DND-41 (cell line): ENCODE measurements around the gene BPIFB3.

Experiments
- ATAC-seq: fragments of 200-7000 bp; cut with Tn5 transposase; 3 replicates; pipeline ENCODE4 v1.9.1; 2021; ENCODE audit warnings: low read depth; ENCODE audit not compliant: insufficient read depth
- DNase-seq: peaks from one replicate; pipeline ENCODE4 v3.0.0-alpha.2; 2020
- H2AFZ ChIP-seq: 2 replicates; pipeline ENCODE4 v1.6.0; 2012; ENCODE audit warnings: low read depth, low read length
- H3K27ac ChIP-seq: 2 replicates; pipeline ENCODE4 v1.5.1; 2012; ENCODE audit warnings: low read length, inconsistent platforms
- H3K27me3 ChIP-seq: fragments of 200-600 bp; sonication (generic); 2 replicates; pipeline ENCODE4 v1.6.0; 2012; ENCODE audit warnings: low read length, mild to moderate bottlenecking, inconsistent platforms; ENCODE audit not compliant: insufficient read depth, poor library complexity
- H3K36me3 ChIP-seq: 2 replicates; pipeline ENCODE4 v1.5.1; 2012; ENCODE audit warnings: low read length, inconsistent platforms; ENCODE audit not compliant: insufficient read depth
- H3K4me1 ChIP-seq: 2 replicates; pipeline ENCODE4 v1.5.1; 2012; ENCODE audit warnings: mild to moderate bottlenecking, low read length; ENCODE audit not compliant: insufficient read depth
- H3K4me2 ChIP-seq: 2 replicates; pipeline ENCODE4 v1.6.0; 2012; ENCODE audit warnings: mild to moderate bottlenecking, moderate library complexity, low read length, inconsistent platforms; ENCODE audit not compliant: insufficient read depth
- H3K4me3 ChIP-seq, 2 experiments: fragments of 200-600 bp in 1 of 2; shearing (Covaris generic) in 1 of 2; 2 replicates each; pipeline ENCODE4 v1.5.1; 2012 to 2016; ENCODE audit warnings: inconsistent platforms in 2 of 2, low read length in 2 of 2, mild to moderate bottlenecking in 2 of 2, low read depth in 1 of 2, moderate library complexity in 1 of 2
- H3K79me2 ChIP-seq: 2 replicates; pipeline ENCODE4 v1.6.0; 2012; ENCODE audit warnings: low read length, inconsistent platforms; ENCODE audit not compliant: insufficient read depth
- H3K9ac ChIP-seq: 2 replicates; pipeline ENCODE4 v1.6.0; 2012; ENCODE audit warnings: low read depth, mild to moderate bottlenecking, inconsistent platforms, low read length, moderate library complexity
- H3K9me3 ChIP-seq: 2 replicates; pipeline ENCODE4 v1.5.1; 2012; ENCODE audit warnings: low read length, moderate library complexity, mild to moderate bottlenecking, inconsistent platforms; ENCODE audit not compliant: insufficient read depth, severe bottlenecking
- H4K20me1 ChIP-seq: 2 replicates; pipeline ENCODE4 v1.6.0; 2012; ENCODE audit warnings: low read length; ENCODE audit not compliant: insufficient read depth
- EZH2 ChIP-seq: IDR thresholded peaks from 3 replicates; pipeline ENCODE4 v1.6.1; 2012; ENCODE audit warnings: borderline replicate concordance, low read depth, mild to moderate bottlenecking, moderate library complexity, low read length, inconsistent platforms; ENCODE audit not compliant: severe bottlenecking
- TF ChIP-seq, protein P1 (sequence below): IDR thresholded peaks from 2 replicates; pipeline ENCODE4 v1.5.1; 2012; ENCODE audit warnings: borderline replicate concordance, low read length, moderate library complexity, mild to moderate bottlenecking; ENCODE audit not compliant: poor library complexity, severe bottlenecking; ENCODE audit errors: extremely low read depth

The BPIFB3 gene

DNA sequence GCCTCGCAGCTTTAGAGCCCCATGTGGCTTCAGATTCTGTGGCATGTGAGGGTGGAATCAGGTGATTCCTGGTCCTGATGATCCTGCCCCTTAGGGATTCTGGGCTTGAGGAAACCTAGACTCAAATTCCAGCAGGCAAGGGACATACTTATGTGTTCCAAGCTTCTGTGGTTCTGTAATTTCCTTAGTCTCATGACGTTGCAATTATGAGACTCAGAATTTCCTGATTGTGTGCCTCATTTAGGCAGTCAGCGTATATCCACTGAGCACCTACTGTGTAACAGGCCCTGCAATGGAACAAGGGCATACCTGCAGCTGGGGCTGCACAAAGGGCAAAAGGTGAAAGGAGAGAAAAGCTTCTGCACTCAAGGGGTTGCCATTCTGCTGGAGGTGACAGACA lies 14.1 kb downstream of the BPIFB3 start:
- H3K4me3 ChIP-seq, result no peak overlapping the region

DNA sequence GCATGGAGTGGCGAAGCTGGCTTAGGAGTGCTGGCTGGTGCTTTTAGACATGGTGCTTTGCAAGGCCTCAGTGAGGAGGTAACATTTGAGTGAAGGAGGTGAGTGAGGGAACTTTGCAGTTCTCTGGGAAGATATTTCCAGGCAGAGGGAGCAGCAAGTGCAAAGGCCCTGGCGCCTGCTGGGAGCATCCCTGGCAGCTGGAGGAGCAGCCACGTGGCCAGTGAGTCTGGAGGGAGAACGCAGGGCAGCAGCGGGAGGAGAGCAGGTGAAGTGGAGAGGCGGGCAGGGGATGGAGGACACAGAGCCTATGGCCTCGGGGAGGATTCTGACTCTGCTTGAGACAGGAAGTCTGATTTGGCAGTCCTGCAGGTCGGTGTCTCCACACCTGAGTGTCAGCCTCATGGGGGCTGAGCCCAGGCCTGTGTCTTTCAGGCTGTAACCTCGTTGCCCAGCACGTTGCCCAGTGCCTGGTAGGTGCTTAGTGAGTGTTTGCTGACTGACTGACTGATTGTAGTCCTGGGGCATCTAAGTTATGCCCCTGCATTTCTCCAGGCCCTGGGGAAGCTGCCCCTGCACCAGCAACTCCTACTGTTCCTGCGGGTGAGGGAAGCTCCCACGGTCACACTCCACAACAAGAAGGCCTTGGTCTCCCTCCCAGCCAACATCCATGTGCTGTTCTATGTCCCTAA lies 14.7 kb downstream of the BPIFB3 start:
- TF ChIP-seq EZH2, result no peak
- TF ChIP-seq, protein P1, sequence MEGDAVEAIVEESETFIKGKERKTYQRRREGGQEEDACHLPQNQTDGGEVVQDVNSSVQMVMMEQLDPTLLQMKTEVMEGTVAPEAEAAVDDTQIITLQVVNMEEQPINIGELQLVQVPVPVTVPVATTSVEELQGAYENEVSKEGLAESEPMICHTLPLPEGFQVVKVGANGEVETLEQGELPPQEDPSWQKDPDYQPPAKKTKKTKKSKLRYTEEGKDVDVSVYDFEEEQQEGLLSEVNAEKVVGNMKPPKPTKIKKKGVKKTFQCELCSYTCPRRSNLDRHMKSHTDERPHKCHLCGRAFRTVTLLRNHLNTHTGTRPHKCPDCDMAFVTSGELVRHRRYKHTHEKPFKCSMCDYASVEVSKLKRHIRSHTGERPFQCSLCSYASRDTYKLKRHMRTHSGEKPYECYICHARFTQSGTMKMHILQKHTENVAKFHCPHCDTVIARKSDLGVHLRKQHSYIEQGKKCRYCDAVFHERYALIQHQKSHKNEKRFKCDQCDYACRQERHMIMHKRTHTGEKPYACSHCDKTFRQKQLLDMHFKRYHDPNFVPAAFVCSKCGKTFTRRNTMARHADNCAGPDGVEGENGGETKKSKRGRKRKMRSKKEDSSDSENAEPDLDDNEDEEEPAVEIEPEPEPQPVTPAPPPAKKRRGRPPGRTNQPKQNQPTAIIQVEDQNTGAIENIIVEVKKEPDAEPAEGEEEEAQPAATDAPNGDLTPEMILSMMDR, result no peak
- Histone ChIP-seq H3K27me3 (no peaks in the 10 kb centered on the region), H3K4me3 (no peak overlapping the region), H3K36me3 (no peaks in the 10 kb centered on the region), H3K79me2 (no peaks in the 10 kb centered on the region), H3K9me3 (no peaks in the 10 kb centered on the region), H3K27ac (no peak overlapping the region), H2AFZ (no peak overlapping the region), H3K9ac (no peak overlapping the region), H4K20me1 (no peaks in the 10 kb centered on the region), H3K4me1 (no peaks in the 10 kb centered on the region), H3K4me2 (no peak overlapping the region)
- DNase-seq, result no peak
- ATAC-seq, result no peak

More for the DNA sequence above, 14.1 kb downstream of the BPIFB3 start:
- Histone ChIP-seq H3K9ac (no peak overlapping the region), H3K27ac (no peak overlapping the region), H3K79me2 (no peaks in the 10 kb centered on the region), H3K36me3 (no peaks in the 10 kb centered on the region), H3K27me3 (no peaks in the 10 kb centered on the region), H3K4me2 (no peak overlapping the region), H3K9me3 (no peaks in the 10 kb centered on the region), H4K20me1 (no peaks in the 10 kb centered on the region), H2AFZ (no peak overlapping the region), H3K4me1 (no peaks in the 10 kb centered on the region)
- ATAC-seq (no peak), DNase-seq (no peak)
- TF ChIP-seq, protein P1, result no peak
- TF ChIP-seq EZH2, result no peak

DNA sequence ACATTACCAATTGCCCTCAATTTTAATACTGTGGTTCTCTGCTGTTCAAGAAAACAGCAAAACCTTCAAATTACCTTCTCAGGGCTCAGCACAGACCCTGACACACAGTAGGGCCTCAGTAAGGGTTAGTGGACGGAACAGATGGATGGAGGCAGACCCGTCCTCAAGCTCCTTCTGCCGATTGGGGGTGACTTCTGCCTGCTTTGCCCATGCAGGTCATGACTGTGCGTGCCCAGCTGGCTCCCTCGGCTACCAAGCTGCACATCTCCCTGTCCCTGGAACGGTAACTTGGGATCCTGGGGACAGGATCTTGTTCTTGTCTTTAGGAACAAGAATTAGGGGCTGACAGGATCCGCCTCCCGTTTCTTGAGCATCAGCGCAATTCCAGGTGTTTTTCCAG lies 16.0 kb downstream of the BPIFB3 start:
- H2AFZ ChIP-seq, result no peak overlapping the region
- no peaks in the 10 kb centered on the region for H4K20me1 ChIP-seq
- no peak overlapping the region for H3K4me2 ChIP-seq
- no peak overlapping the region for H3K27ac ChIP-seq
- H3K79me2 ChIP-seq, result no peaks in the 10 kb centered on the region
- no peaks in the 10 kb centered on the region for H3K36me3 ChIP-seq
- no peaks in the 10 kb centered on the region for H3K27me3 ChIP-seq
- no peak overlapping the region for H3K9ac ChIP-seq
- DNase-seq, result no peak
- H3K4me1 ChIP-seq, result no peaks in the 10 kb centered on the region
- no peaks in the 10 kb centered on the region for H3K9me3 ChIP-seq
- no peak for ATAC-seq
- H3K4me3 ChIP-seq, result no peak overlapping the region
- TF ChIP-seq EZH2, result no peak
- TF ChIP-seq, protein P1, result no peak
